HG03575 (cell line): ENCODE measurements around the gene FGF18.

Experiments used
- ATAC-seq: cut with Tn5 transposase; IDR thresholded peaks from one replicate; pipeline ENCODE4 v1.9.1; 2021; ENCODE audit not compliant: unreplicated experiment, insufficient number of reproducible peaks, low FRiP score; ENCODE audit errors: extremely low read depth

The FGF18 gene

GRCh38 chr5:171433982-171434676 lies 14.7 kb downstream of the FGF18 start:
- ATAC-seq = no peak

- no peak for ATAC-seq
These were observed 15.4 kb downstream of the FGF18 start for GRCh38 chr5:171434874-171435273.

- ATAC-seq = no peak
These were observed 16.5 kb downstream of the FGF18 start for GRCh38 chr5:171435908-171436307.

GRCh38 chr5:171436804-171437285 lies 17.4 kb downstream of the FGF18 start:
- ATAC-seq = no peak

- ATAC-seq = no peak
These were observed 17.9 kb downstream of the FGF18 start for GRCh38 chr5:171437286-171437821.

GRCh38 chr5:171438738-171439137 lies 19.3 kb downstream of the FGF18 start:
- ATAC-seq = no peak

- no peak for ATAC-seq
These were observed 21.9 kb downstream of the FGF18 start for GRCh38 chr5:171441246-171441791.

GRCh38 chr5:171442287-171443042 lies 23.0 kb downstream of the FGF18 start:
- no peak for ATAC-seq

- no peak for ATAC-seq
These were observed 25.1 kb downstream of the FGF18 start for GRCh38 chr5:171444582-171444981.

- ATAC-seq = no peak
These were observed 26.4 kb downstream of the FGF18 start for GRCh38 chr5:171445644-171446516.

- ATAC-seq = no peak
These were observed 27.8 kb downstream of the FGF18 start for GRCh38 chr5:171447226-171447625.

GRCh38 chr5:171449426-171449825 lies 30.0 kb downstream of the FGF18 start:
- no peak for ATAC-seq

- no peak for ATAC-seq
These were observed 31.2 kb downstream of the FGF18 start for GRCh38 chr5:171450423-171451331.

- ATAC-seq = no peak
These were observed 32.0 kb downstream of the FGF18 start for GRCh38 chr5:171451421-171451820.

GRCh38 chr5:171453056-171453725 lies 33.7 kb downstream of the FGF18 start:
- no peak for ATAC-seq

GRCh38 chr5:171453988-171454387 lies 34.5 kb downstream of the FGF18 start:
- no peak for ATAC-seq

GRCh38 chr5:171454549-171454948 lies 35.1 kb downstream of the FGF18 start:
- no peak for ATAC-seq
